Measurements from ENCODE around the gene CDH12. TPM values are rescaled to one million over a fixed set of nuclear protein-coding genes. Genes with fewer than 3 reads are reported as not detected.
"Not testable (repeated sequence)": the region's sequence is repeated elsewhere in the genome, so short reads cannot be mapped to it uniquely, and the experiment has no call there.

CDH12 gene
- total RNA-seq, 1 experiment from 2014 or later, result 8.9 TPM

DNA sequence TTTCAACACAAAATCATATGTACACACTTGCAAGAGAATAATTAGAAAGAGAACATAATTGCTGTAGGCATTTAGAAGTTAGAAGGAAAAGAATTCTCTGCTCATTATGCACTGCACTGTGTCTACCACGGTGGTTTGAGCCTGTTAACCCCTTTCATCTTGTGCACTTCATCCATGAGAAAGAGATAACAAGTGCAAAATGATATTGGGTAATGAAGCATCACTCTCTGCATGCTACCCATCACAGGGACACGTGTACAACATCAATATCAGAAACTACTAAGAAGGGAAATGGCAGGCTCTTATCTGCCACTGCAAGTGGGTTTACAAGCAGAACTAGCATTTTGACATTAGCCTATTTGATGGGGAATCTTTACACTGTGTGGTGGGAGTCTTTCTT is 202.6 kb downstream of the CDH12 start:
- DNase-seq (ENCODE audit: low read depth), result no peak

- DNase-seq (ENCODE audit: low read depth), result no peak
Measured at GRCh38 chr5:22649074-22649473, 204.1 kb downstream of the CDH12 start.

DNA sequence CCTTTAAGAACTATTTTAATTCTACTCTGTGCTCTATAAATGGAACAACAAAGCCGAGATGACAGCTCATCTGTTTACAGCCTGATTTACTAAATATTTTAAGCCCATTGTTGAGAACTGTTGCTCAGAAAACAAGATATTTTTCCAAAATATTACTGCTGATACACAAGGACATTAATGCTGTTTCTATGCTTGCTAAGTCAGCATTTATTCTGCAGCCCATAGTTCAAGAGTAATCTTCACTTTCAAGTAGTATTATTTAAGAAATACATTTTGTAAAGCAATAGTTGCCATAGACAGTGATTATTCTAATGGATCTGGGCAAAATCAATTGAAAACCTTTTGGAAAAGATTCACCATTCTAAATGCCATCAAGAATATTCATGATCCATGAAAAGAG is 208.3 kb downstream of the CDH12 start:
- no peak for DNase-seq (ENCODE audit: low read depth)

- no peak for DNase-seq (ENCODE audit: low read depth)
Measured at GRCh38 chr5:22643356-22643755, 209.8 kb downstream of the CDH12 start.

DNA sequence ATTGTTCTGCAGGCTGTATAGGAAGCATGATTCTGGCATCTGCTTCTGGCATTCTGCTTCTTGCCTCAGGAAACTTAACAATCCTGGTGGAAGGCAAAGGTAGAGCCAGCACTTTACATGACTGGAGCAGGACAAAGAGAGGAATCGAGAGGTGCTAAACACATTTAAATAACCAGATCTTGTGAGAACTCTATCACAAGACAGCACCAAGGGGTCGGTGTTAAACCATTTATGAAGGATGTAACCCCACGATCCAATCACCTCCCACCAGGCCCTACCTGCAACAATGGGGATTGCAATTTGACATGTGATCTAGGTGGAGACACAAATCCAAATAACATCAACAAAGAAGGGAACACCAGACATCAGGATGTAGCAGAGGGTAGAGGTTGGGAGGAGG is 221.5 kb downstream of the CDH12 start:
- no peak for DNase-seq (ENCODE audit: low read depth)

DNA sequence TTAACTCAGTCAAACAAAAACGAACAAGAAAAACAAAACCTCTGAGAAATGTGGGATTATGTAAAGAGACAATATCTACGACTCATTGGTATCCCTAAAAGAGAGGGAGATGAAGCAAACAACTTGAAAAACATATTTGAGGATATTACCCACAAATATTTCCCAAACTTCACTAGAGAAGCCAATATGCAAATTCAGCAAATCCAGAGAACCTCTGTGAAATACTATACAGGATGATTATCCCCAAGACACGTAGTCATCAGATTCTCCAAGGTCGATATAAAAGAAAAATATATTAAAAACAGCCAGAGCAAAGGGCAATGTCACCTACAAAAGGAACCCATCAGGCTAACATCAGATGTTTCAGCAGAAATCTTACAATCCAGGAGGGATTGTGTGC is 226.1 kb downstream of the CDH12 start:
- no peak for DNase-seq (ENCODE audit: low read depth)

DNA sequence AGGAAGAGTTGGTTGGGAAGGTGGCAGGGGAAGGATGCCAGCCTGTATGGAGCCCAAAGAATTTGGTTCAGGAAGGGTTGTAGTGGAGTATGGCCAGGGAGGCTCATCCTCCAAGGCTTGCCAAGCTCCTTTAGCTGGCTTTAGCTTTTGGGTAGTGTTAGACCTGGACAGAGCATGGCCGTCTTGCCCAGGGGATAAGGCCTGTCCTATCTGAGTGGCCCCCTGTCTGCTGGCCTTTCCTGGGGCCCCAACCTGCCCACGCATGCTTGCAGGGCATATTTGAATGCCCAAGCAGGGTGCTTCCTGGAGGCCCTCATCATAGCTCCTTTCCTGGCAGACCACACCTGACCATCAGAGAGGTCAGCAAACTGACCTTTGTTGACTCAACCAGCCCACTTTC is 227.7 kb downstream of the CDH12 start:
- DNase-seq (ENCODE audit: low read depth), result no peak

- no peak for DNase-seq (ENCODE audit: low read depth)
Measured at GRCh38 chr5:22621084-22621483, 232.1 kb downstream of the CDH12 start.

- DNase-seq (ENCODE audit: low read depth), result no peak
Measured at GRCh38 chr5:22615964-22616363, 237.2 kb downstream of the CDH12 start.

GRCh38 chr5:22614486-22615094 is 238.6 kb downstream of the CDH12 start:
- DNase-seq (ENCODE audit: low read depth), result no peak

DNA sequence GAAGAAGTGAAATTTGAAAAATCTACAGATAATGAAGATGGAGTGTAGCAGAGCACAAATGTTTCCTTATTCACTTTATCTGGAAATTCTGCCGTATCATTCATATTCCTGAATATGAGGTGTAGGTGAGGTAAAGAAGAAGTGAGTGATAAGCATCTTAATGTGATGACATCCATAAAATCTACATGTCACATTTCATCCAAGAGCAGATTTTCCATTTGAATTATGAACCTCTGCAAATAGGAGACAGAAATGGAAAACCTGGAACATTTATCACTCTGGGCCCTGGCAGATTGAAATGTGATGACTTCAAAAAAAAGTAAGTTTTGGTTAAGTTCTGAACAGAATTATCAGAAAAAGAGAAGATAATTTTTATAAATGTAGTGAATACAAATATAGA is 240.2 kb downstream of the CDH12 start:
- DNase-seq (ENCODE audit: low read depth), result no peak

DNA sequence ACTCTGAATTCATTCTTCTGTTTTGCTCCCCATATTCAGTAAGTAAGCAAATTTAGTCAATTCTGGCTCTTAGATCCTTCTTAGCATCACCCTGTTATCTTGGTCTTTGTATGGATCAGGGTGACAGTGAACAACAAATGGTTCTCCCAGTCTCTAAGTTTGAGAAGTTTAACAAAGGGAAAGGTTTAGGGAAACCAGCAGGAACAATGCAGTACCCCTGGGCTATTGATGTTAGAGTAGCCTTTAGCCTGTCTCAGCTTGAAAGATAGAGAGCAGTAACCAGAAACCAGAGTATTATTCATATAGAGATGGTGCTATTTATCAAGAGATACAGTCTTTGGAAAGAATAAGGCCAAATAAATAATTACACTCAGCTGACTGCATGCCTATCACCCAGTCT is 241.8 kb downstream of the CDH12 start:
- DNase-seq (ENCODE audit: low read depth), result no peak

DNA sequence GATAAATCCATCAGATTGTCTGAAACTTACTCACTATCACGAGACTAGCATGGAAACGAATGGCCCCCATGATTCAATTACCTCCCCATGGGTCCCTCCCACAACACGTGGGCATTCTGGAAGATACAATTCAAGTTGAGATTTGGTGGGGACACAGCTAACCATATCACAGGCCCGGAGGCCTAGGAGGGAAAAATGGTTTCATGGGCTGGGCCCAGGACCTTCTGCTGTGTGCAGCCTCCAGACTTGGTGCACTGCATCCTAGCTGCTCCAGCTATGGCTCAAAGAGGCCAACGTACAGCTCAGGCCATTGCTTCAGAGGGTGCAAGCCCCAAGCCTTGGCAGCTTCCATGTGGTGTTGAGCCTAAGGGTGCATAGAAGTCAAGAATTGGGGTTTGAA is 245.6 kb downstream of the CDH12 start:
- not testable (repeated sequence) for DNase-seq (ENCODE audit: low read depth)

DNA sequence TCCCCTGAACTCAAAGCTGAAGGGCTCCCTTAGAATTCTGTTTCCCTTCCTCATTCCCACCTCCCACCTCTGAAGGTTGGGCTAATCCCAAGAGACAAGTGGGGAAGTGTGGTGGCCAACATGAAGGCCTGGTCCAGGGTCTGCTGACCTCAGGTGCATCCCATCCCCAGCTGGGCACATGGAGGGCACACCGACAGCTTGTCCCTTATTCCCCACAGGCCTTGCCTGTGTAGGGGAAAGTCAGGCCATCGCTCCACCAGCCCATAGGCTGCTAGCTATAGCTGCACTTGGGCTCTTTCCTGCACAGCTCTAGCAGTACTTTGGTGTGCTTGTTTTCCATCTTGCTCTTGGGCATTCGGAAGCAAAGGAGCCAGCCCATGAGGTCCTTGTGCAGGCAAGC is 247.7 kb downstream of the CDH12 start:
- no peak for DNase-seq (ENCODE audit: low read depth)

GRCh38 chr5:22604711-22605110 is 248.4 kb downstream of the CDH12 start:
- no peak for DNase-seq (ENCODE audit: low read depth)

- DNase-seq (ENCODE audit: low read depth), result no peak
Measured at GRCh38 chr5:22598796-22599195, 254.3 kb downstream of the CDH12 start.

DNA sequence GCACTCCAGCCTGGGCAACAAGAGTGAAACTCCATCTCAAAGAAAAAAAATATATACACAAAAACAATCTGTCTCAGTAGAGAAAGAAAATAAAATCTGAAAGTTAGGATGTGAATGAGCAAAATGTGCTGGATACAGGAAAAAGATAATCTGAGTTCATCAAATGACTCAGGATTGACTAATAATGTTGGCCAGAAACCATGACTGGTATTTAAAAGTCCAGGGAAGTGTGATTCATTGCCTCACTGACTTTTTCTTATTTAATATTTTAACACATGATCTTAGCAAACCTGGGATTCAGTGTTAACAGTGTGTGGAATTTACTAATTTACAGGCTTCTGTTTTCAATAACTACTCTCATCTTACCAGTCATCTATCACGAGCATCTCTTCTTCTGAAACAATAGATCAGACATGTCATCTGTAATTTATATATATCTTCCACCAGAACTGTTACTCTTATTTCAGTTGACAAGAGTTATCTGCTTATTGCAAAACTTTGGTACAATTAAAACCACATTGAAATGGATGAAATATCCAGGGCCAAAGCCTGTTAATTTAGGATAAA is 256.7 kb downstream of the CDH12 start:
- peak; percentile 62 for DNase-seq (ENCODE audit: low read depth)

- no peak for DNase-seq (ENCODE audit: low read depth)
Measured at GRCh38 chr5:22594491-22594890, 258.7 kb downstream of the CDH12 start.

GRCh38 chr5:22593592-22593991 is 259.6 kb downstream of the CDH12 start:
- DNase-seq (ENCODE audit: low read depth), result no peak

- DNase-seq (ENCODE audit: low read depth), result no peak
Measured at GRCh38 chr5:22591461-22591860, 261.7 kb downstream of the CDH12 start.

- no peak for DNase-seq (ENCODE audit: low read depth)
Measured at GRCh38 chr5:22590677-22591268, 262.4 kb downstream of the CDH12 start.

- no peak for DNase-seq (ENCODE audit: low read depth)
Measured at GRCh38 chr5:22577711-22578110, 275.4 kb downstream of the CDH12 start.

DNA sequence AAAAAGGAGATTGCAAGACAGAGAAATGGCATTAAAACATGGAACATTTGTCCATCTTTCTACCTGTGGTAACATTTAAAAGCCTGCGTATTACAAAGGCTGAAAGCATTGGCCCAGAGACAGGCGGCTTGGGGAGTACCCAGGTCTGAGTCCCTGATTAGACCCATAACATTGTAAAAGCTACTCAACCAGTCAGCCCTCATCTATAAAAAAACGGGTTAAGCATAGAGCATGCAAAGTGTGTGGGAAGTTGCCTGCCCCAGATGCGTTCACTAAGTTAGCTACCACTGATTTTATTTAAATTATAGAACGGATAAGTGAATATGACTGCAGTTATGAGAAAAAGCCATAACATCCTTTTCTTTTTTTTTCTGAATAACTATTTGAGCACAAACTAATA is 276.1 kb downstream of the CDH12 start:
- no peak for DNase-seq (ENCODE audit: low read depth)

GRCh38 chr5:22572941-22573340 is 280.2 kb downstream of the CDH12 start:
- no peak for DNase-seq (ENCODE audit: low read depth)
